ENCODE results near the gene DHRSX. TPM values are rescaled to one million over a fixed set of nuclear protein-coding genes. Genes with fewer than 3 reads are reported as not detected.
"Not testable (repeated sequence)": the region's sequence is repeated elsewhere in the genome, so short reads cannot be mapped to it uniquely, and the experiment has no call there.

DHRSX gene
- polyA plus RNA-seq, 3 donors: 12.9 to 33.2 (median 28.3) TPM

DNA sequence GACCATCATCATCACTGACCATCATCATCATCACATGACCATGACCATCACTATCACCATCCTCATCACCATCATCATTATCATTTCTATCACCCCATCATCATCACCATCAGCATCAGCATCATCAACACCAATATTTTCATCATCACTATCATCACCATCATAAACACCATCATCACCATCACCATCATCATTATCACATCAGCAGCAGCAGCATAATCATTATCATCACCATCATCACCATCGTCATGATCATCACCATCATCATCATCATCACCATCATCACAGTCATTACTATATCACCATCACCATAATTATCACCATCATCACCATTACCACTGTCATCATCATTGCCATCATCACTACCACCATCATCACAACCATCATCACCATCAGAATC lies 117.6 kb downstream of the DHRSX start:
- no peaks in the 10 kb centered on the region for H3K79me2 ChIP-seq (ENCODE audit: insufficient read depth, low read length)
- Mint-ChIP-seq H3K27ac (no peak overlapping the region), H3K4me3 (no peak overlapping the region), H3K9me3 (peaks cover 0 to 12% (median 9%) of the 10 kb centered on the region in 7 donors), H3K36me3 (peaks cover 1 to 4% of the 10 kb centered on the region in 2 donors), H3K4me1 (no peaks in the 10 kb centered on the region), H3K27me3 (ENCODE audit: low read depth in 3 of 3) (peaks cover 0 to 1% (median 0%) of the 10 kb centered on the region in 3 donors)
- WGBS (ENCODE audit: insufficient coverage): 93% methylated on average over 1 of the region's 1 CpG
- no peaks in the 10 kb centered on the region for H3K36me3 ChIP-seq (replicated peaks in 1 of 2; ENCODE audit: control insufficient read depth in 1 of 2, insufficient read depth in 2 of 2, low read length in 2 of 2)
- H3K4me1 ChIP-seq (ENCODE audit: control insufficient read depth in 1 of 2, insufficient read depth in 2 of 2, low read length in 2 of 2): no peaks in the 10 kb centered on the region
- peaks cover 0 to 11% of the 10 kb centered on the region in 2 donors for H3K9me3 ChIP-seq (replicated peaks in 1 of 2; ENCODE audit: control insufficient read depth in 1 of 2, insufficient read depth in 1 of 2, low read length in 2 of 2)
- TF ChIP-seq, protein P1, sequence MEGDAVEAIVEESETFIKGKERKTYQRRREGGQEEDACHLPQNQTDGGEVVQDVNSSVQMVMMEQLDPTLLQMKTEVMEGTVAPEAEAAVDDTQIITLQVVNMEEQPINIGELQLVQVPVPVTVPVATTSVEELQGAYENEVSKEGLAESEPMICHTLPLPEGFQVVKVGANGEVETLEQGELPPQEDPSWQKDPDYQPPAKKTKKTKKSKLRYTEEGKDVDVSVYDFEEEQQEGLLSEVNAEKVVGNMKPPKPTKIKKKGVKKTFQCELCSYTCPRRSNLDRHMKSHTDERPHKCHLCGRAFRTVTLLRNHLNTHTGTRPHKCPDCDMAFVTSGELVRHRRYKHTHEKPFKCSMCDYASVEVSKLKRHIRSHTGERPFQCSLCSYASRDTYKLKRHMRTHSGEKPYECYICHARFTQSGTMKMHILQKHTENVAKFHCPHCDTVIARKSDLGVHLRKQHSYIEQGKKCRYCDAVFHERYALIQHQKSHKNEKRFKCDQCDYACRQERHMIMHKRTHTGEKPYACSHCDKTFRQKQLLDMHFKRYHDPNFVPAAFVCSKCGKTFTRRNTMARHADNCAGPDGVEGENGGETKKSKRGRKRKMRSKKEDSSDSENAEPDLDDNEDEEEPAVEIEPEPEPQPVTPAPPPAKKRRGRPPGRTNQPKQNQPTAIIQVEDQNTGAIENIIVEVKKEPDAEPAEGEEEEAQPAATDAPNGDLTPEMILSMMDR (IDR thresholded peaks at IDR 0.05): no peak
- H3K27me3 ChIP-seq (ENCODE audit: control insufficient read depth in 2 of 2, insufficient read depth in 2 of 2, low read length in 2 of 2): no peaks in the 10 kb centered on the region
- H4K20me1 ChIP-seq (ENCODE audit: insufficient read depth, low read length): no peaks in the 10 kb centered on the region
- H3K27ac ChIP-seq (ENCODE audit: low read depth in 1 of 2, low read length in 2 of 2): no peak overlapping the region
- no peak overlapping the region for H3K9ac ChIP-seq (ENCODE audit: insufficient read depth, low read length, poor library complexity, severe bottlenecking)
- H2AFZ ChIP-seq (ENCODE audit: insufficient read depth, low read depth, low read length, poor library complexity, severe bottlenecking): no peak overlapping the region
- intact Hi-C loops (cut with micrococcal nuclease): no loop called here
- no peak overlapping the region for H3K4me3 ChIP-seq (replicated peaks in 1 of 3; ENCODE audit: low read depth in 2 of 3, low read length in 3 of 3)
- no peak for DNase-seq
- H3K4me2 ChIP-seq (replicated peaks; ENCODE audit: extremely low read depth, low read length, poor library complexity, severe bottlenecking): no peak overlapping the region

DNA sequence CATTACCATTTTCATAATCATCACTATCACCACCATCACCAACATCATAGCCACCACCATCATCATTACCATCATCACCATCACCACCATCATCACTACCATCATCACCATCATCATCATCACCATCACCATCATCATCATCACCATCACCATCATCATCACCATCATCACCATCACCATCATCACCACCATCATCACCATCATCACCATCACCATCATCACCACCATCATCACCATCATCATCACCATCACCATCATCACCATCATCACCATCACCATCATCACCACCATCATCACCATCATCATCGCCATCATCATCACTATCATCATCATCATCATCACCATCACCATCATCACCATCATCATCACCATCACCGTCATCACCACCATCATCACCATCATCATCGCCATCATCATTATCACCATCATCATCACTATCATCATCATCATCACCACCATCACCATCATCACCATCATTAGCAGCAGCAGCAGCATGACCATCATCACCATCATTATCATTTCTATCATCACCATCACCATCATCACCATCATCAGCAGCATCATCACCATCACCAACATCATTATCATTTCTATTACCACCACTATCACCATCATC lies 118.2 kb downstream of the DHRSX start:
- H3K4me1 ChIP-seq (ENCODE audit: control insufficient read depth in 1 of 2, insufficient read depth in 2 of 2, low read length in 2 of 2); H3K27ac Mint-ChIP-seq; H3K4me3 Mint-ChIP-seq; H3K27ac ChIP-seq (ENCODE audit: low read depth in 1 of 2, low read length in 2 of 2); H3K27me3 Mint-ChIP-seq (ENCODE audit: low read depth in 3 of 3); H3K36me3 ChIP-seq (replicated peaks in 1 of 2; ENCODE audit: control insufficient read depth in 1 of 2, insufficient read depth in 2 of 2, low read length in 2 of 2); H3K36me3 Mint-ChIP-seq; H3K4me2 ChIP-seq (replicated peaks; ENCODE audit: extremely low read depth, low read length, poor library complexity, severe bottlenecking); H3K4me3 ChIP-seq (replicated peaks in 1 of 3; ENCODE audit: low read depth in 2 of 3, low read length in 3 of 3); DNase-seq; H3K9ac ChIP-seq (ENCODE audit: insufficient read depth, low read length, poor library complexity, severe bottlenecking); H3K27me3 ChIP-seq (ENCODE audit: control insufficient read depth in 2 of 2, insufficient read depth in 2 of 2, low read length in 2 of 2); intact Hi-C loops (cut with micrococcal nuclease); H3K79me2 ChIP-seq (ENCODE audit: insufficient read depth, low read length); H4K20me1 ChIP-seq (ENCODE audit: insufficient read depth, low read length); H2AFZ ChIP-seq (ENCODE audit: insufficient read depth, low read depth, low read length, poor library complexity, severe bottlenecking); H3K4me1 Mint-ChIP-seq: not testable (repeated sequence)
- H3K9me3 Mint-ChIP-seq: peaks cover 0 to 14% (median 9%) of the 10 kb centered on the region in 7 donors
- H3K9me3 ChIP-seq (replicated peaks in 1 of 2; ENCODE audit: control insufficient read depth in 1 of 2, insufficient read depth in 1 of 2, low read length in 2 of 2): peaks cover 0 to 11% of the 10 kb centered on the region in 2 donors
- 97% methylated on average over 3 of the region's 3 CpGs for WGBS (ENCODE audit: insufficient coverage)

Data from CD14-positive monocyte (primary cell).